Measurements from ENCODE around the gene OSBPL6.

OSBPL6 gene

GRCh38 chr2:178385595-178386148 lies 191.4 kb downstream of the OSBPL6 start:
- Histone ChIP-seq H3K9me3 (ENCODE audit: control insufficient read depth in 1 of 2, low read length in 2 of 2) (no peaks in the 10 kb centered on the region), H3K27ac (ENCODE audit: low read depth, low read length) (no peak overlapping the region), H3K4me3 (ENCODE audit: low read depth in 1 of 2, low read length in 2 of 2) (no peak overlapping the region), H3K27me3 (ENCODE audit: control insufficient read depth in 1 of 2, insufficient read depth in 2 of 2, low read length in 2 of 2) (no peaks in the 10 kb centered on the region), H3K36me3 (ENCODE audit: control insufficient read depth in 1 of 2, insufficient read depth in 2 of 2, low read length in 2 of 2) (no peaks in the 10 kb centered on the region), H3K9ac (ENCODE audit: low read depth in 1 of 2, low read length in 2 of 2) (no peak overlapping the region), H3K4me1 (ENCODE audit: control insufficient read depth in 1 of 2, insufficient read depth in 2 of 2, low read length in 2 of 2) (no peaks in the 10 kb centered on the region)

DNA sequence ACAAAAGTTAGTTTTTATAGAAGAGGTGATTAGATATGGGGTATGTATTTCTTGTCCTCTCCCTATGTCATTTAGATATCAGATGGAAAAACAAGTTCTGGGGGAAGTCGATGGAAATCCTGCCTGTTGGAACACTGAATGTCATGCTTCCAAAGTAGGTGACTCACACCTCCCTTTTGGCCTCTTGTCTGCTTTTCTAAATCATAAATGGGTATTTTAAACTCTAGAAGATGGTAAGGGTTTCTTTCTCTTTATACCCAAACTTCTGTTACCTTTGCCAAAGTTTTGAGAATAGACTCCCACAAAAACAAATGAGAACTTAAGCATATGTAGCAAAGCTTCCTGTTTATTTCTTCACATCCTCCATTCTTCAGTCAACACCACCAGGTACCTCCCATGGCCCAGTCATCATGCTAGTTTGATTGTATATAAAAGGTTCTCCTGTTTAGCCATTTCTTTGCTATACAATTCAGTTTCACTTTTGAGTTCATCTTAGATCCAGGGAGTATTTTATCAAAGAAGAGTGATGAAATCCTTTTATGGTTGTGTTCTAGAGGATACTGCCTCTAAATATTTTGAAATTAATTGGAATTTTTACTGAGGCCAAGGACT lies 192.8 kb downstream of the OSBPL6 start:
- no peak overlapping the region for H3K27ac ChIP-seq (ENCODE audit: low read depth, low read length)
- no peak overlapping the region for H3K4me3 ChIP-seq (ENCODE audit: low read depth in 1 of 2, low read length in 2 of 2)
- H3K4me1 ChIP-seq (ENCODE audit: control insufficient read depth in 1 of 2, insufficient read depth in 2 of 2, low read length in 2 of 2), result no peaks in the 10 kb centered on the region
- no peaks in the 10 kb centered on the region for H3K36me3 ChIP-seq (ENCODE audit: control insufficient read depth in 1 of 2, insufficient read depth in 2 of 2, low read length in 2 of 2)
- no peak overlapping the region for H3K9ac ChIP-seq (ENCODE audit: low read depth in 1 of 2, low read length in 2 of 2)
- H3K27me3 ChIP-seq (ENCODE audit: control insufficient read depth in 1 of 2, insufficient read depth in 2 of 2, low read length in 2 of 2), result no peaks in the 10 kb centered on the region
- H3K9me3 ChIP-seq (ENCODE audit: control insufficient read depth in 1 of 2, low read length in 2 of 2), result no peaks in the 10 kb centered on the region

DNA sequence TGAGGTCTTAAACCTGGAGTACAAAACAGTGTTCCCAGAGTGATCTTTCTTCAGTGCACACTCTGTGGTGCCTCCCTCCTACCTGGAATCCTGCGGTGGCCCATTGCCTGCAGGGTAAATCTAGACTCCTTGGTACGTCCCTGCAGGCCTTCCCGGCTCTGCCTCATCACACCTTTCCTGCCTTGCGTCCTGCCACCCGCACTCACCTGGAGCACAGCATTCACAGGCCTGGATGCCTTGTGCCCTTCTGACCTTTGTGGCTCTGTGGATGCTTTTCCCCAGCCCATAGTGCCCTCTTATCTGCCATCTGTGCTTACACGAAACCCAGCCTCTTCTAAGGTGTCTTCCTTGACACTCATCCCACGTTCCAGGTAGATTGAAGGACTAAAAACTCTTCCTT lies 194.0 kb downstream of the OSBPL6 start:
- Histone ChIP-seq H3K27ac (ENCODE audit: low read depth, low read length) (no peak overlapping the region), H3K4me3 (ENCODE audit: low read depth in 1 of 2, low read length in 2 of 2) (no peak overlapping the region), H3K36me3 (ENCODE audit: control insufficient read depth in 1 of 2, insufficient read depth in 2 of 2, low read length in 2 of 2) (no peaks in the 10 kb centered on the region), H3K9ac (ENCODE audit: low read depth in 1 of 2, low read length in 2 of 2) (no peak overlapping the region), H3K4me1 (ENCODE audit: control insufficient read depth in 1 of 2, insufficient read depth in 2 of 2, low read length in 2 of 2) (no peaks in the 10 kb centered on the region), H3K9me3 (ENCODE audit: control insufficient read depth in 1 of 2, low read length in 2 of 2) (no peaks in the 10 kb centered on the region), H3K27me3 (ENCODE audit: control insufficient read depth in 1 of 2, insufficient read depth in 2 of 2, low read length in 2 of 2) (no peaks in the 10 kb centered on the region)

GRCh38 chr2:178391701-178392100 lies 197.4 kb downstream of the OSBPL6 start:
- Histone ChIP-seq H3K4me1 (ENCODE audit: control insufficient read depth in 1 of 2, insufficient read depth in 2 of 2, low read length in 2 of 2) (no peaks in the 10 kb centered on the region), H3K9me3 (ENCODE audit: control insufficient read depth in 1 of 2, low read length in 2 of 2) (no peaks in the 10 kb centered on the region), H3K4me3 (ENCODE audit: low read depth in 1 of 2, low read length in 2 of 2) (no peak overlapping the region), H3K27me3 (ENCODE audit: control insufficient read depth in 1 of 2, insufficient read depth in 2 of 2, low read length in 2 of 2) (no peaks in the 10 kb centered on the region), H3K9ac (ENCODE audit: low read depth in 1 of 2, low read length in 2 of 2) (no peak overlapping the region), H3K27ac (ENCODE audit: low read depth, low read length) (no peak overlapping the region), H3K36me3 (ENCODE audit: control insufficient read depth in 1 of 2, insufficient read depth in 2 of 2, low read length in 2 of 2) (no peaks in the 10 kb centered on the region)

DNA sequence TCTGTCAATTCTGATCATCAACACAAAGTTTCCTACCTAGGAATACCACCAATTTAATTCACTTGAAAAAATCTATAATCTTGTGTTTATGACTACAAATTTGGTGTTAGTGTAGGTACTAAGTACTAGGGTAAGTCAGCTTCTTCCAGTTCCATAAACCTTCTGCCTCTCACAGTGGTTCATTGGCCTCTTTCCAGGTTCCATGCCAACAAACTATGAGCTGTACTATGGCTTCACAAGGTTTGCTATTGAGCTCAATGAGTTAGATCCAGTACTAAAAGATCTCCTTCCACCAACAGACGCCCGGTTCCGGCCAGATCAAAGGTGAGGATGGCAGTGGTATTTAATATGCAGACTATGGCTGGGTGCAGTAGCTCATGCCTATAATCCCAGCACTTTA lies 197.9 kb downstream of the OSBPL6 start:
- H3K9me3 ChIP-seq (ENCODE audit: control insufficient read depth in 1 of 2, low read length in 2 of 2), result no peaks in the 10 kb centered on the region

DNA sequence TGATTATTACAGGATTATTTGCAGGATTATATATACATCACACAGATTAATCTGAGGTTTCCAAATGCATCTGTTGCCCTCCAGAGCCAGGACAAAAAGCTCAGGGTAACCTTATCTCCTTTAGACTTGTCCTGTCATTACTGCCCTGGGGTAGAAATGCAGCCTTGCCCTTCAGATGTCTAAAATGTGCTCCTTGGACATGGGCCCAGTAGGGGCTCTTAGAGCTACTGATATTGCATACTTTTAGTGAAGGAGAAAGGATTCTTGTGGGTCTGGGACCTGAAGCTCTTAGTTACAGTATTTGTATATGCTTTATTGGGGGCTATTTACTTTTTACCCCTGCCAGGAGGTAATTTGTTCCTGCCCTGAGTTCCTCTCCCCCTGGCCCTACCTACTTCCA lies 200.5 kb downstream of the OSBPL6 start:
- Histone ChIP-seq H3K36me3 (ENCODE audit: control insufficient read depth in 1 of 2, insufficient read depth in 2 of 2, low read length in 2 of 2) (no peaks in the 10 kb centered on the region), H3K4me3 (ENCODE audit: low read depth in 1 of 2, low read length in 2 of 2) (no peak overlapping the region), H3K9me3 (ENCODE audit: control insufficient read depth in 1 of 2, low read length in 2 of 2) (no peaks in the 10 kb centered on the region), H3K27ac (ENCODE audit: low read depth, low read length) (no peak overlapping the region), H3K27me3 (ENCODE audit: control insufficient read depth in 1 of 2, insufficient read depth in 2 of 2, low read length in 2 of 2) (no peaks in the 10 kb centered on the region), H3K9ac (ENCODE audit: low read depth in 1 of 2, low read length in 2 of 2) (no peak overlapping the region), H3K4me1 (ENCODE audit: control insufficient read depth in 1 of 2, insufficient read depth in 2 of 2, low read length in 2 of 2) (no peaks in the 10 kb centered on the region)

More for the DNA sequence above, 197.9 kb downstream of the OSBPL6 start:
- Histone ChIP-seq H3K9ac (ENCODE audit: low read depth in 1 of 2, low read length in 2 of 2) (no peak overlapping the region), H3K27me3 (ENCODE audit: control insufficient read depth in 1 of 2, insufficient read depth in 2 of 2, low read length in 2 of 2) (no peaks in the 10 kb centered on the region), H3K36me3 (ENCODE audit: control insufficient read depth in 1 of 2, insufficient read depth in 2 of 2, low read length in 2 of 2) (no peaks in the 10 kb centered on the region), H3K4me3 (ENCODE audit: low read depth in 1 of 2, low read length in 2 of 2) (no peak overlapping the region), H3K27ac (ENCODE audit: low read depth, low read length) (no peak overlapping the region), H3K4me1 (ENCODE audit: control insufficient read depth in 1 of 2, insufficient read depth in 2 of 2, low read length in 2 of 2) (no peaks in the 10 kb centered on the region)

- Histone ChIP-seq H3K9me3 (ENCODE audit: control insufficient read depth in 1 of 2, low read length in 2 of 2) (no peaks in the 10 kb centered on the region), H3K36me3 (ENCODE audit: control insufficient read depth in 1 of 2, insufficient read depth in 2 of 2, low read length in 2 of 2) (no peaks in the 10 kb centered on the region), H3K9ac (ENCODE audit: low read depth in 1 of 2, low read length in 2 of 2) (no peak overlapping the region), H3K4me3 (ENCODE audit: low read depth in 1 of 2, low read length in 2 of 2) (no peak overlapping the region), H3K27ac (ENCODE audit: low read depth, low read length) (no peak overlapping the region), H3K4me1 (ENCODE audit: control insufficient read depth in 1 of 2, insufficient read depth in 2 of 2, low read length in 2 of 2) (no peaks in the 10 kb centered on the region), H3K27me3 (ENCODE audit: control insufficient read depth in 1 of 2, insufficient read depth in 2 of 2, low read length in 2 of 2) (no peaks in the 10 kb centered on the region)
Observed at GRCh38 chr2:178395295-178395694, 201.0 kb downstream of the OSBPL6 start.

DNA sequence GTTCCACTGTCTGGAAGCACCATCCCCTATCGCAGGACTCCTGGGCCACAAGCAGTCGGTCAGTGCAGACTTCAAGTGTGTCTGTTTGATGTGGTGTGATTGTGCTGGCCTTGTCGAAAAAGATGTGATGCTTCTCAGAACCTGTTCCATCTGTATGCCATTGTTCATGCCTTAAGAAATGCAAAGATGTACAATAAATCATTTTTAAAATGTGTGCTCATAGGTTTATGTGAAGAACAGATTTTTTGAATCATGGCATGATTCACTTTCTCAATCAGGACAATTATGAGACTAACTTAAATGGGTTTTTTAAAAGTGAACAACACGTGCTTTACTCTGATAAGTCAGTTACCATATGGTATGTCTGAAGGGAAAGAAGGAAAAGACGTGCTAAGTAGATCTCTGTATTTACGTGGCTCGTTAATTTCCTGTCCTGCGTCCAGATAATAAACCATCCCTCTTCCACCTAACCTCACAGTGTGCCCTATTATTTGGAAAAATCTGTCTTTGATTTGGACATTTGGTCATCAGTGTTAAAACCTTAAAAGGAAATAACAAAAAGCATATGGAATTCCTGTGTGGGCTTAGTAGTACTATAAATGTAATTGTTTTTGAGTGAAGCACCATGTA lies 201.7 kb downstream of the OSBPL6 start:
- Histone ChIP-seq H3K36me3 (ENCODE audit: control insufficient read depth in 1 of 2, insufficient read depth in 2 of 2, low read length in 2 of 2) (no peaks in the 10 kb centered on the region), H3K9ac (ENCODE audit: low read depth in 1 of 2, low read length in 2 of 2) (no peak overlapping the region), H3K4me1 (ENCODE audit: control insufficient read depth in 1 of 2, insufficient read depth in 2 of 2, low read length in 2 of 2) (no peaks in the 10 kb centered on the region), H3K27ac (ENCODE audit: low read depth, low read length) (no peak overlapping the region), H3K27me3 (ENCODE audit: control insufficient read depth in 1 of 2, insufficient read depth in 2 of 2, low read length in 2 of 2) (peaks cover 0 to 2% of the 10 kb centered on the region in 2 donors), H3K4me3 (ENCODE audit: low read depth in 1 of 2, low read length in 2 of 2) (no peak overlapping the region), H3K9me3 (ENCODE audit: control insufficient read depth in 1 of 2, low read length in 2 of 2) (no peaks in the 10 kb centered on the region)

- no peaks in the 10 kb centered on the region for H3K9me3 ChIP-seq (ENCODE audit: control insufficient read depth in 1 of 2, low read length in 2 of 2)
- no peaks in the 10 kb centered on the region for H3K4me1 ChIP-seq (ENCODE audit: control insufficient read depth in 1 of 2, insufficient read depth in 2 of 2, low read length in 2 of 2)
Observed at GRCh38 chr2:178397002-178397605, 202.8 kb downstream of the OSBPL6 start.

GRCh38 chr2:178401994-178402437 lies 207.7 kb downstream of the OSBPL6 start:
- Histone ChIP-seq H3K27me3 (ENCODE audit: control insufficient read depth in 1 of 2, insufficient read depth in 2 of 2, low read length in 2 of 2) (peaks cover 0 to 3% of the 10 kb centered on the region in 2 donors), H3K9ac (ENCODE audit: low read depth in 1 of 2, low read length in 2 of 2) (no peak overlapping the region), H3K27ac (ENCODE audit: low read depth, low read length) (no peak overlapping the region), H3K4me1 (ENCODE audit: control insufficient read depth in 1 of 2, insufficient read depth in 2 of 2, low read length in 2 of 2) (no peaks in the 10 kb centered on the region), H3K9me3 (ENCODE audit: control insufficient read depth in 1 of 2, low read length in 2 of 2) (no peaks in the 10 kb centered on the region), H3K36me3 (ENCODE audit: control insufficient read depth in 1 of 2, insufficient read depth in 2 of 2, low read length in 2 of 2) (no peaks in the 10 kb centered on the region), H3K4me3 (ENCODE audit: low read depth in 1 of 2, low read length in 2 of 2) (no peak overlapping the region)

More at GRCh38 chr2:178397002-178397605, 202.8 kb downstream of the OSBPL6 start:
- H3K27ac ChIP-seq (ENCODE audit: low read depth, low read length), result no peak overlapping the region
- H3K4me3 ChIP-seq (ENCODE audit: low read depth in 1 of 2, low read length in 2 of 2), result no peak overlapping the region
- H3K36me3 ChIP-seq (ENCODE audit: control insufficient read depth in 1 of 2, insufficient read depth in 2 of 2, low read length in 2 of 2), result no peaks in the 10 kb centered on the region
- H3K9ac ChIP-seq (ENCODE audit: low read depth in 1 of 2, low read length in 2 of 2), result no peak overlapping the region
- H3K27me3 ChIP-seq (ENCODE audit: control insufficient read depth in 1 of 2, insufficient read depth in 2 of 2, low read length in 2 of 2), result peaks cover 0 to 3% of the 10 kb centered on the region in 2 donors

Data from duodenal mucosa (tissue), 2 donors.